ENCODE results near the gene RORB.
"Not testable (repeated sequence)": the region's sequence is repeated elsewhere in the genome, so short reads cannot be mapped to it uniquely, and the experiment has no call there.

Gene RORB

DNA sequence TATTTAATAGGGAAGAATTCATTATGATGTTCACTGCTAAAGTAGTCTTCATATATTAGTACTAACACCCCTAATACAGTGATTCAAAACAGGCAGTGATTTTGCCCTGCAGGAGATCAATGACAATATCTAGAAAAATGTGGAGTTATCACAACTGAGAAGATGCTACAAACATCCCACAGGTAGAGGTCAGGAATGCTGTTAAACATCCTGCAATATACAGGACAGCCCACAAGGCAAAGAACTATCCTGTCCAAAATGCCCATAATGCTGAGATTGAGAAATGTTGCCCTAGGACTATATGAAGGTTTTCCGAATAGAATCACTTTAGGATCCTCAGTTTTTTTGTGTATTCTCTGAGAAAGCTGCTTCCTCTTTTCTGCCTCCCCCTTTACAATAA, 15.3 kb downstream of the RORB start:
- in situ Hi-C loops (cut with HindIII; ENCODE audit: low sequenced_read_pairs): no loop called here

- in situ Hi-C loops (cut with HindIII; ENCODE audit: low sequenced_read_pairs): no loop called here
Measured at GRCh38 chr9:74513221-74513620, 16.1 kb downstream of the RORB start.

DNA sequence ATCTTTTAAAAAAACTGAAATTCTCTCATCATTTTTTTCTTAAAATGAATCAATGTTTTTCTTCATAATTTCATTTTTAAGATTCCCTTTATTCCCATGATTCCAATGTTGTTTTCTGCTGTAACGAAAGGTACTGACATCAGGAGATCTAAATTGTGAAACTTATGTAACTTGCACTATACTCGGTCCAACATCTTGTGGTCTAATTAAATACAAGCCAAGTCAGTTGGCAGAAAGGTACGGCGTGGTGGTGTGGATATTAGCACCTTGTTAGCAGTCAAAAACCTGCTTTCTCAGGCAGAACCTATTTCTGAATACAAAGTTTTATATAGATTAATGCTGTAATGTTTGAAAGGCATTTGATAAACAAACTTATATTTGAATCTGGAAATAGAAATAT, 20.1 kb downstream of the RORB start:
- in situ Hi-C loops (cut with HindIII; ENCODE audit: low sequenced_read_pairs): no loop called here

DNA sequence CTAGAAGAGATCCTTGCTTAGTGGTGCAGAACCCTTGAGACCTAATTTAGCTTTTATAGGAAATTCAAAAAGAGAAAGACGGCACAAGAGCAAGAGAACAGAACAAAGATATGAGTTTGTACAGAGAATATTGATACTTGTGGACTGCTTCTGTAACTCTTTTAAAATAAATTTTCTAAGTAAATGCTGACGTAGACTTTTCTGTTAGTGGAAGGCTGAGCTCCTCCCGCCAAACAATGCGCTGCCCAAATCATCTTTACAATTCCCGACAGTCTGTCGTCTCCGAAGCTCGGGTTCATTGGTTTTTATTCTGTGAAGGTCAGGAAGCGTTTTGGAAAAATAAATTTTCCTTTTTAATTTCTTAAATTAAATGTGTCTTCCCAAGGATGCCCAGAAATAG, 22.3 kb downstream of the RORB start:
- in situ Hi-C loops (cut with HindIII; ENCODE audit: low sequenced_read_pairs): no loop called here

DNA sequence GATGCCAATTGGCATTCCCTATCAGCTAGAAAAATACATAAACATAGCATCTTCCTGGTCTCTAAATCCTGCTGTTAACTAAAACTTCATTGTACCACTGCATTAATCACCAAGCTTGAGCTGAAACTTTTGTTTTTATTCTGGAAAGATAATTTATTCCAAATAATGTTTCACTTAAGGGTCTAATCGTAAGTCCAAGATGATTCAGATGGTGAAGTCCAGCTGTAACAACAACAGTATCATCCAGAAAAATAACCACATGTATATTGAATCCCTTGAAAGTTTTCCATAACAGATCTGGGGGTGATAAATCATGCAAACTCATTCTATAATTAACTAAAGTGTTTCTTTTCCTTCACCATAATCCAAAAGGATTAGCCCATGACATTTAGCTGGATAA, 23.9 kb downstream of the RORB start:
- in situ Hi-C loops (cut with HindIII; ENCODE audit: low sequenced_read_pairs): no loop called here

DNA sequence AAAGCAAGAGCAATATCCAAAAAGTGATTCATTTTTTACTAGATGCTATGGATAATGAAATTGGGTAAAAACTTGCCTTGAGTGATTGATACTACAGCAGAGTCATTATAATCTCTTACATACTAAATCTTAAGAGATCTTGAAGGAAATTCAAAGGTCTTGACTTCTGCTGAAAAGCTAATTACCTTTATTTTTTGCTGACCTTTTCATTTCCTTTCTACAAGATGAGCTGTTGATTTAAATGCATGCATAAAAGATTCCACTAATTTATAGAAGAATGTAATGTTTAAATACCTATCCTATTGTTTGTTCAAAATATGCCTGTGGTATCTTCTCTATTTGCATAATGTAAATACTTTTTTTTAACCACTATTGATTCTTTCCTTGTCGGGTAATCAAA, 27.2 kb downstream of the RORB start:
- in situ Hi-C loops (cut with HindIII; ENCODE audit: low sequenced_read_pairs): no loop called here

- in situ Hi-C loops (cut with HindIII; ENCODE audit: low sequenced_read_pairs): no loop called here
Measured at GRCh38 chr9:74526215-74526614, 29.1 kb downstream of the RORB start.

- in situ Hi-C loops (cut with HindIII; ENCODE audit: low sequenced_read_pairs): no loop called here
Measured at GRCh38 chr9:74527718-74528117, 30.6 kb downstream of the RORB start.

- in situ Hi-C loops (cut with HindIII; ENCODE audit: low sequenced_read_pairs): no loop called here
Measured at GRCh38 chr9:74528207-74528606, 31.1 kb downstream of the RORB start.

DNA sequence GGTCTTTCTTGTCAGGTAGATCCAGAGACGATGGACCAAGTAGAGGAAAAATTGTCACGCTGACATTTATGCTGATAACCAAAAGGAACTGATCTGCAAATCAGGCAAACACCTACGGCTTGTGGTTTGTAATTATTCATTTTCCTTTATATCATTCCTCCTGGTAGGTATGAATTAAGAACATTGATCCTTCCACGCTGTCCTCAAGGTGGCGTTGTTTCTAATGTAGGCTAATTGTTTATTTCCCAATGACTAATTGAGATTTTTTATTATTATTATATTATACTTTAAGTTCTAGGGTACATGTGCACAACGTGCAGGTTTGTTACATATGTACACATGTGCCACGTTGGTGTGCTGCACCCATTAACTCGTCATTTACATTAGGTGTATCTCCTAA, 33.3 kb downstream of the RORB start:
- in situ Hi-C loops (cut with HindIII; ENCODE audit: low sequenced_read_pairs): not testable (repeated sequence)

DNA sequence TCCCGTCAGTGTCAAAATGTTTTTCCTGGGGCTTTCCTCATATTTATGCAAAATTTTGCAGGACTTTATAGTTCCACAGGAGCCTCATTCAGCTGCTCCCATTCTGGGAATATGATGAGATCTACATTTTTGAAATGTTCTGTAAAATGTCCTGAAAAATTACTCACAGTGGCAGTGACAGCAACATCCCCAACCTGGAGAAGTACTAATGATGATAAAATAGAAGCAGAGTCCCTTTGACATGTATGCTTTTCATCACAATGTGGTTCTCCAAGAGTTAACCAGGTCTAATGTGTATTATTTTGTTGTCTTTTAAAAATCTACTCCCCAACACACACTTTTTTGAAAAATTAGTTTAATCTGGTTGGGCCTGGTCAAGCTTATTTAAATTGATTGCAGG, 36.1 kb downstream of the RORB start:
- in situ Hi-C loops (cut with HindIII; ENCODE audit: low sequenced_read_pairs): no loop called here

DNA sequence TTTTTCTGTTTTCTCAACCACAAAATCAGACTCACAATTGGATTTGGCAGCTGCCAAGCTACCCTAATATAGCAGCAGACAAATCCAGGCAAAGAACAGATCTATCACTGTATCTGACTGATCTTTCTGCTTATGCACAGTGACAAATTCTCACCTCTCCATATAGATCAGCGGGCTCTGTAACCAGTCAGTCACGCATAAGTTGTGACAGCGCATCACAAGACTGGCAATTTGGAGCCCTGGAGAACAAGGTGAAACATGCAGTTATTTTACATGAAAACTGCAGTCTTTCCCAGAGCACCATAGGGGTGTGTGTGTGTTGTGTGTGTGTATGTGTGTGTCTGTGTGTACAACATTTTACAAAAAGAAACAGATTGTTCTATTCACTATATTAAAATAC, 37.7 kb downstream of the RORB start:
- in situ Hi-C loops (cut with HindIII; ENCODE audit: low sequenced_read_pairs): no loop called here

DNA sequence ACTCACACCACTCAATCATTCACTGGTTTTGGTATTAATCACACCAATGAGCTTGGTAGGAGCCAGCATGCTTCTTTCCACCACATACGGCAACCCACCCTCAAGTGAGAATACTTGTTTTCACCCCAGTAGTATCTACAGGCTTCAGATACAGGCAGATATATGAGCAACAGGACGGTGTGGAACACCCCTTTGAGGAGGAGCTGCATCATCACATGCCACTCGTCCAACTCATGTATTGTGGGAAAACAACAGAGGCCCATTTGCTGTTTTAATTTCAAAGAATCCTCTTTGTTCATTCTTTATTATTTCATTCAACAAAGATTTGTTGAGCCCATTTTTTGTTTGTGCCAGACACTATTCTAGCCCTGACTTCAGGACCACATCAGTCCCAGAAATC, 46.0 kb downstream of the RORB start:
- in situ Hi-C loops (cut with HindIII; ENCODE audit: low sequenced_read_pairs): no loop called here

DNA sequence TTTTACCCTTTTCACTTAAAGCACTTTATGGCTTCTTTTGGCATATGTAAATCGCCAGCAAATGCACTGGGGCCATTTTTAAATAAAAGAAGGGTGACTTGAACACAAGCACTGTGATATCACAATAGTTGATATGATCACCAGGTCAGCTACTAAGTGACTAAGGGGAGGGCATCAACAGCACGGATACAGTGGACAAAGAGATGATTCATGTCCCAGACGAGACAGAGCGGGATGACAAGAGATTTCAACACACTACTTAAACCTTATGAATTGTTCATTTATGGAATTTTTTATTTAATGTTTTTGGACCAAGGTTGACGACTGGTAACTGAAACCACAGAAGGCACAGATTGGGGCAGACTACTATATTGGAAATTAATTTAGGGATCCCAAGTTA, 54.1 kb downstream of the RORB start:
- in situ Hi-C loops (cut with HindIII; ENCODE audit: low sequenced_read_pairs): no loop called here

- in situ Hi-C loops (cut with HindIII; ENCODE audit: low sequenced_read_pairs): no loop called here
Measured at GRCh38 chr9:74554751-74555419, 57.8 kb downstream of the RORB start.

DNA sequence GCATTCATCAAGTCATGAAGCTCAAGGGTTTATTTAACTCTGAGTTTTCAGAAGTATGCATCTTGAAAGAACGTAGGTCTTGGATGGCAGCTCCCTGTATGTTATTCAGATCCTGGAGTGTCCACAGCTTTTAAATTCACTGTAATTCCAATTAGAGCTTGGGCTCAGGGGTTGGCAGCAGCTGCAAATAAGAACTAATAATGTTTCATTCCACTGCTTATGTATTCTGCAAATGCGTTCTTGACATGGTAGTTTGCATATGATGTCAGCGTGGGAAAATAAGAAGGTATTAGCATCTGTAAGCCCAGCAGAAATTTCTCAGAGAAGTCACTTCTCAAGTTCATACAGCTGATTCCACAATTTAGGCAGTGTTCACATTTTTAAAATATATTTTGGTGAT, 58.4 kb downstream of the RORB start:
- in situ Hi-C loops (cut with HindIII; ENCODE audit: low sequenced_read_pairs): no loop called here

DNA sequence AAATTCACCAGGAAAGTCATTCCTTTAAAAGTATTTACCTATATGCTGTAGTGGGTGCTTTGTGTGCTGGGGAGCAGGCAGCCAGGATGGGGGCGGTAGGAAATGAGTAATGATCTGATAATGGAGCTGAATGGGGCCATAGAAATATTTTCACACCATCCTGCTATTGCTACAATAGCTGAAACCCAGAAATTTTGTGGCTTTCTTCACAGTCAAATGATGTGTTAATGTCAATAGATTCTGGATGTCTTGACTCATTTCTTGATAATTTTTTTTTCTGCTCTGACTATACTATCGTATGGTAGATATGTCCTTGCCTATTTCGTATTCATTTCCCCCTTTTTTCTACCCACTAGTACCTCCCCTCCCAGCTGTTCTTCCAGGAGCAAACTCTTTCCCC, 59.5 kb downstream of the RORB start:
- in situ Hi-C loops (cut with HindIII; ENCODE audit: low sequenced_read_pairs): no loop called here

DNA sequence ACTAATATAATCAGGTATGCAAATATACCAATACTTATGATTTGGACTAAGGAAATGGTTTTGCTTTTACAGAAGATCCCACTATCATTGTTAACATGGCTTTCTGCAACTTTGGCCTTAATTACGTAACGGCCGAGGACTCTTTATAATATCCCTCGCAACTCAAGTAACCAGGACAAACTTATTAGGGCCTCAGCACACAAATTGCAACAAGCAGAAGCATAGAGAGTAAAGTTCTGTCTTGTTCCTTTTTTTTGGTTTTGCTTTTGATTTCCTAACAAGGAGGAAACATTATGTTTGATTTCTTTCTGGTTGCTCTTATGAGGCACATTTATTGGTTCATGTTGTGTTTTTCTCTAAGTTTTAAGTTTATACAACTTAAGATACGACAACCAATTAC, 60.4 kb downstream of the RORB start:
- in situ Hi-C loops (cut with HindIII; ENCODE audit: low sequenced_read_pairs): no loop called here

DNA sequence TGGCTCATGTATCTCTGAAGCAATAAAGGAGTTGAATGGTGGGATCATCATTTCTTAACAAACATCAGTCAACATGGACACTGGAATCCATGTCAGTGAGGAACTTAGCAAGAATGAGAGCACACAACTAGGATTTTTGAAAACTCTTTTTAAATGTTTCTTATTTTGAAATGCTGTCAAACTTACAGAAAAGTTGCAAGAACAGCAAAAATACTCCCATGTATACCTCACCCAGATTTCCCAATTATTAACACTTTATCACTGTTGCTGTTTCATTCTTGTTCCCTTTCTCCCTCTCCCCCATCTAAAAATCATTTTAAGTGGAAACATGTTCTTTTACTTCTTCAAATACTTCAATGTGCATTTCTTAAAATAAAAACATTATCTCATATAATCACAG, 65.5 kb downstream of the RORB start:
- in situ Hi-C loops (cut with HindIII; ENCODE audit: low sequenced_read_pairs): no loop called here

DNA sequence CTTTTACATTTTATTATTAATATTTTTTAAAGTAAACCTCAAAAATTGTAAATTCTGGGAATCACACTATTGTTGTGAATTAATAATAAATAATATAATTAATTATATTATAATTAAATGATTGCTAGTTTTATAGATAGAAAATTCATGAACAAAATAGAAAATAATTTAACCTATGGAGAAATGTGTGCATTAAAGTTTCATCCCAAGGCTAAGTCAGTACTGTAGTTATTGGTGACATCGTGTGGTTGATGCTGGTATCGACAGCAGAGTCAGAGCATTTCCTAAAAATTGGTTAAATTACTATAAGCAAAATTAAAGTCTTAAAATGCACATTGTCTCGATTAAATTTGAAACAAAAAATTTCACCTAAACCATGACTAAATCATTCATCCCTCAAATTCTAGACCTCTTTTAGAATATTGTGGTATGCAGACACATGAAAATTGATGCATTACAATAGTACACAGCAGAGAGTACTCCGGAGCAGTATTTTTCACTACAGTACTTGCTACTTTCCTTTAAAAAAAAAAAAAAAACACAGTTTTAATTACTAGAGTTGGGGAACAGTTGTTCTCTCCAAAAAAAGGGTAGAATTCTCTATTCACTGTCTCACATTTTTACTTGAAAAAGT, 73.9 kb downstream of the RORB start:
- in situ Hi-C loops (cut with HindIII; ENCODE audit: low sequenced_read_pairs): no loop called here

GRCh38 chr9:74573640-74574191, 76.6 kb downstream of the RORB start:
- in situ Hi-C loops (cut with HindIII; ENCODE audit: low sequenced_read_pairs): no loop called here

GRCh38 chr9:74576176-74576575, 79.0 kb downstream of the RORB start:
- in situ Hi-C loops (cut with HindIII; ENCODE audit: low sequenced_read_pairs): no loop called here

GRCh38 chr9:74577956-74578355, 80.8 kb downstream of the RORB start:
- in situ Hi-C loops (cut with HindIII; ENCODE audit: low sequenced_read_pairs): no loop called here
